ENCODE data around the gene CDH24. TPM values are rescaled to one million over a fixed set of nuclear protein-coding genes. Genes with fewer than 3 reads are reported as not detected.

The CDH24 gene
- total and polyA plus RNA-seq, 2 donors (not counting 1 experiment from before 2014, with no cell fraction given), result 0.96 to 1.0 TPM

DNA sequence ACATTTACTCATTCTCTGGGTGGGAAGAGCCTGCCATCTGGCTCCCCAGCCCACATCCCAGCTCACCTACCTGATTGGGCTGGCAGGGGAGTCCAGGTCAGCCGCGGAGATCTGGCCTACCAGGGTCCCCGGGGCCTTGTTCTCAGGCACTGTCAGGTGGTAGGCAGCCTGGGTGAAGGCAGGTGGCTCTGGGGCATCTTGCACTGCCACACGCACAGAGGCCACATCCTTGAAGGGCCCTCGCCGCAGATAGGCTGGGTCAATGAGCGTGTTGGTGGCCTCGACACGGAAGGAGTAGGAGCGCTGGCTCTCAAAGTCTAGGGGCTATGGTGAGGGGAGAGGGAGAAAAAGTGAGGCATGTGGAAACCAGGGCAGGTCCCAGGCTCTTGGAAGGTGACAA is 3.9 kb downstream of the CDH24 start:
- H3K9ac ChIP-seq (ENCODE audit: low read length), result no peak overlapping the region
- peaks cover 5% of the 10 kb centered on the region for H4K20me1 ChIP-seq (ENCODE audit: control insufficient read depth, insufficient read depth, low read length, poor library complexity, severe bottlenecking)
- intact Hi-C loops (cut with micrococcal nuclease), result loop anchor here (10.0 kb wide), 2 partner anchors 669 to 749 kb away; no protein-coding TSS in a partner anchor
- peaks cover 0 to 6% (median 0%) of the 10 kb centered on the region in 4 experiments for H3K27me3 ChIP-seq (replicated peaks in 1 of 4; ENCODE audit: control extremely low read depth in 1 of 4, control insufficient read depth in 3 of 4, insufficient read depth in 4 of 4, low read length in 3 of 4)
- WGBS (ENCODE audit: insufficient coverage), result 93% methylated on average over 10 of the region's 10 CpGs
- no peaks in the 10 kb centered on the region for H3K79me2 ChIP-seq (ENCODE audit: control insufficient read depth, insufficient read depth, low read length)
- no peak for TF ChIP-seq EZH2 (IDR thresholded peaks at IDR 0.05; ENCODE audit: borderline replicate concordance, insufficient read depth, low read depth, low read length, poor library complexity, severe bottlenecking)
- no peak for TF ChIP-seq CTCF (IDR thresholded peaks at IDR 0.05)
- H3K4me1 Mint-ChIP-seq, result peaks cover 18% of the 10 kb centered on the region
- ChIA-PET POLR2A (no interaction called here), CTCF (interaction anchor here (0.8 to 19.1 kb wide), 6 partner anchors 21 to 463 kb away, joined by 3 to 1134 read pairs (median 4); partner anchors contain the start of gene AJUBA)
- no peak overlapping the region for H3K27ac Mint-ChIP-seq
- no peak overlapping the region for H3K4me3 Mint-ChIP-seq
- H2AFZ ChIP-seq (ENCODE audit: insufficient read depth, low read depth, low read length, poor library complexity, severe bottlenecking), result no peak overlapping the region
- H3K4me2 ChIP-seq (replicated peaks; ENCODE audit: low read depth, low read length, poor library complexity, severe bottlenecking), result no peak overlapping the region
- DNase-seq (no peak), ATAC-seq (ENCODE audit: low read depth) (no peak)
- no peaks in the 10 kb centered on the region for H3K27me3 Mint-ChIP-seq
- peaks cover 0 to 4% of the 10 kb centered on the region in 2 experiments for H3K36me3 ChIP-seq (replicated peaks in 1 of 2; ENCODE audit: control extremely low read depth in 1 of 2, control insufficient read depth in 1 of 2, extremely low read depth in 1 of 2, insufficient read depth in 2 of 2, low read length in 1 of 2)
- no peak overlapping the region for H3K27ac ChIP-seq (ENCODE audit: low read length in 2 of 2)
- H3K4me1 ChIP-seq (ENCODE audit: control insufficient read depth in 2 of 2, insufficient read depth in 2 of 2, low read length in 2 of 2), result peaks cover 10 to 21% of the 10 kb centered on the region in 2 donors
- H3K9me3 ChIP-seq (ENCODE audit: control extremely low read depth in 1 of 3, control insufficient read depth in 2 of 3, insufficient read depth in 1 of 3, low read length in 2 of 3), result no peaks in the 10 kb centered on the region
- H3K9me3 Mint-ChIP-seq (ENCODE audit: insufficient read depth), result no peaks in the 10 kb centered on the region
- H3K4me3 ChIP-seq (ENCODE audit: control extremely low read depth in 1 of 5, extremely low read depth in 1 of 5, insufficient read depth in 1 of 5, low read depth in 2 of 5, low read length in 4 of 5), result no peak overlapping the region

- POLR2A ChIA-PET, result no interaction called here
- Histone ChIP-seq H3K27ac (ENCODE audit: low read length in 2 of 2) (no peak overlapping the region), H2AFZ (ENCODE audit: insufficient read depth, low read depth, low read length, poor library complexity, severe bottlenecking) (no peak overlapping the region), H3K4me2 (replicated peaks; ENCODE audit: low read depth, low read length, poor library complexity, severe bottlenecking) (no peak overlapping the region), H3K4me1 (ENCODE audit: control insufficient read depth in 2 of 2, insufficient read depth in 2 of 2, low read length in 2 of 2) (peaks cover 10 to 13% of the 10 kb centered on the region in 2 donors), H3K27me3 (replicated peaks in 1 of 4; ENCODE audit: control extremely low read depth in 1 of 4, control insufficient read depth in 3 of 4, insufficient read depth in 4 of 4, low read length in 3 of 4) (peaks cover 0 to 6% (median 0%) of the 10 kb centered on the region in 4 experiments), H4K20me1 (ENCODE audit: control insufficient read depth, insufficient read depth, low read length, poor library complexity, severe bottlenecking) (no peaks in the 10 kb centered on the region), H3K4me3 (ENCODE audit: control extremely low read depth in 1 of 5, extremely low read depth in 1 of 5, insufficient read depth in 1 of 5, low read depth in 2 of 5, low read length in 4 of 5) (no peak overlapping the region), H3K79me2 (ENCODE audit: control insufficient read depth, insufficient read depth, low read length) (no peaks in the 10 kb centered on the region), H3K9me3 (ENCODE audit: control extremely low read depth in 1 of 3, control insufficient read depth in 2 of 3, insufficient read depth in 1 of 3, low read length in 2 of 3) (no peaks in the 10 kb centered on the region), H3K9ac (ENCODE audit: low read length) (no peak overlapping the region), H3K36me3 (replicated peaks in 1 of 2; ENCODE audit: control extremely low read depth in 1 of 2, control insufficient read depth in 1 of 2, extremely low read depth in 1 of 2, insufficient read depth in 2 of 2, low read length in 1 of 2) (no peaks in the 10 kb centered on the region)
- WGBS (ENCODE audit: insufficient coverage), result 100% methylated on average over 2 of the region's 3 CpGs
- CTCF ChIA-PET, result interaction anchor here (1.3 to 19.1 kb wide), 2 partner anchors 67 to 133 kb away, joined by 3 to 1134 read pairs; partner anchors contain the start of gene AJUBA
- Mint-ChIP-seq H3K9me3 (ENCODE audit: insufficient read depth) (no peaks in the 10 kb centered on the region), H3K27ac (no peak overlapping the region), H3K4me1 (peaks cover 14% of the 10 kb centered on the region), H3K27me3 (no peaks in the 10 kb centered on the region), H3K4me3 (no peak overlapping the region)
- intact Hi-C loops (cut with micrococcal nuclease), result loop anchor here (10.0 kb wide), 2 partner anchors 668 to 748 kb away; no protein-coding TSS in a partner anchor
- no peak for DNase-seq
- ATAC-seq (ENCODE audit: low read depth), result no peak
- TF ChIP-seq EZH2 (IDR thresholded peaks at IDR 0.05; ENCODE audit: borderline replicate concordance, insufficient read depth, low read depth, low read length, poor library complexity, severe bottlenecking) (no peak), CTCF (IDR thresholded peaks at IDR 0.05) (no peak)
Measured at GRCh38 chr14:23052671-23053070, 4.6 kb downstream of the CDH24 start.

All from B cell (primary cell).